Mucosa of descending colon (tissue), 3 donors: ENCODE results near the gene ZNF383. TPM values are rescaled to one million over a fixed set of nuclear protein-coding genes. Genes with fewer than 3 reads are reported as not detected.
"Not testable (repeated sequence)": the region's sequence is repeated elsewhere in the genome, so short reads cannot be mapped to it uniquely, and the experiment has no call there.

Source experiments
- ATAC-seq: fragments of 200-7000 bp; cut with Tn5 transposase; one replicate; pipeline ENCODE4 v1.9.1; 2020; ENCODE audit warnings: mild to moderate bottlenecking, moderate library complexity
- DNase-seq, 3 donors: peaks; one replicate each; pipeline ENCODE4 v3.0.0-alpha.2; 2020
- H3K36me3 ChIP-seq: fragments of 200-600 bp; one replicate; pipeline ENCODE4 v1.8.0; 2021; ENCODE audit warnings: low read depth, mild to moderate bottlenecking
- H3K4me1 ChIP-seq: fragments of 200-600 bp; one replicate; pipeline ENCODE4 v1.8.0; 2021; ENCODE audit warnings: low read depth, mild to moderate bottlenecking
- H3K4me3 ChIP-seq: fragments of 200-600 bp; one replicate; pipeline ENCODE4 v1.8.0; 2021; ENCODE audit warnings: mild to moderate bottlenecking
- H3K9me3 ChIP-seq: fragments of 200-600 bp; one replicate; pipeline ENCODE4 v1.8.0; 2021; ENCODE audit warnings: mild to moderate bottlenecking
- intact Hi-C, 2 donors: fragments of 100-400 bp; cut with DNase I in 1 of 2; cut with micrococcal nuclease in 1 of 2; formaldehyde crosslinking; loops; one replicate each; pipeline versions ENCODE4 v1.11.0 to v1.11.1; 2022; cut with DNase I, micrococcal nuclease
- total RNA-seq, 3 donors: library from RNA; stranded (reverse); fragmentation: NEBNext Ultra II Directional in 2 of 3; extraction: Animal tissue kit (Norgen Biotek cat#: 25700) in 2 of 3; gene quantifications; one replicate each; pipeline versions ENCODE4 v1.2.1 to v1.2.4, GENCODE V29; 2021 to 2023
- TF ChIP-seq, protein P1 (sequence below): fragments of 200-600 bp; IDR thresholded peaks from one replicate; pipeline ENCODE4 v1.8.0; 2022; ENCODE audit warnings: antibody characterized with exemption, mild to moderate bottlenecking
- donor health status: DM: no; HTN: no; CAD: no; lungs with moderate emphysema.
- donor health status: DM: no; HTN: no; CAD: no.
- donor health status: DM: no; HTN: yes; CAD: no.

Gene ZNF383
- total RNA-seq, 3 donors from 2014 or later, result 4.9 to 16.0 (median 9.5) TPM

- TF ChIP-seq, protein P1, sequence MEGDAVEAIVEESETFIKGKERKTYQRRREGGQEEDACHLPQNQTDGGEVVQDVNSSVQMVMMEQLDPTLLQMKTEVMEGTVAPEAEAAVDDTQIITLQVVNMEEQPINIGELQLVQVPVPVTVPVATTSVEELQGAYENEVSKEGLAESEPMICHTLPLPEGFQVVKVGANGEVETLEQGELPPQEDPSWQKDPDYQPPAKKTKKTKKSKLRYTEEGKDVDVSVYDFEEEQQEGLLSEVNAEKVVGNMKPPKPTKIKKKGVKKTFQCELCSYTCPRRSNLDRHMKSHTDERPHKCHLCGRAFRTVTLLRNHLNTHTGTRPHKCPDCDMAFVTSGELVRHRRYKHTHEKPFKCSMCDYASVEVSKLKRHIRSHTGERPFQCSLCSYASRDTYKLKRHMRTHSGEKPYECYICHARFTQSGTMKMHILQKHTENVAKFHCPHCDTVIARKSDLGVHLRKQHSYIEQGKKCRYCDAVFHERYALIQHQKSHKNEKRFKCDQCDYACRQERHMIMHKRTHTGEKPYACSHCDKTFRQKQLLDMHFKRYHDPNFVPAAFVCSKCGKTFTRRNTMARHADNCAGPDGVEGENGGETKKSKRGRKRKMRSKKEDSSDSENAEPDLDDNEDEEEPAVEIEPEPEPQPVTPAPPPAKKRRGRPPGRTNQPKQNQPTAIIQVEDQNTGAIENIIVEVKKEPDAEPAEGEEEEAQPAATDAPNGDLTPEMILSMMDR, result no peak
- intact Hi-C loops, result no loop called here
- ATAC-seq (no peak), DNase-seq (no peak)
- Histone ChIP-seq H3K9me3 (peaks cover 98% of the 10 kb centered on the region), H3K4me1 (no peaks in the 10 kb centered on the region), H3K4me3 (no peak overlapping the region), H3K36me3 (peaks cover 48% of the 10 kb centered on the region)
Observed at GRCh38 chr19:37243206-37243632, 25.2 kb downstream of the ZNF383 start.

- Histone ChIP-seq H3K9me3 (peaks cover 98% of the 10 kb centered on the region), H3K4me3 (no peak overlapping the region), H3K4me1 (no peaks in the 10 kb centered on the region), H3K36me3 (no peaks in the 10 kb centered on the region)
- intact Hi-C loops, result no loop called here
- peak; percentile 45 to 78 (median 53) for DNase-seq
- ATAC-seq, result peak; percentile 89
- TF ChIP-seq, protein P1, result no peak
Observed at GRCh38 chr19:37251308-37252229, 33.6 kb downstream of the ZNF383 start.

- ATAC-seq, result not testable (repeated sequence)
Observed at GRCh38 chr19:37263028-37263427, 45.0 kb downstream of the ZNF383 start.

DNA sequence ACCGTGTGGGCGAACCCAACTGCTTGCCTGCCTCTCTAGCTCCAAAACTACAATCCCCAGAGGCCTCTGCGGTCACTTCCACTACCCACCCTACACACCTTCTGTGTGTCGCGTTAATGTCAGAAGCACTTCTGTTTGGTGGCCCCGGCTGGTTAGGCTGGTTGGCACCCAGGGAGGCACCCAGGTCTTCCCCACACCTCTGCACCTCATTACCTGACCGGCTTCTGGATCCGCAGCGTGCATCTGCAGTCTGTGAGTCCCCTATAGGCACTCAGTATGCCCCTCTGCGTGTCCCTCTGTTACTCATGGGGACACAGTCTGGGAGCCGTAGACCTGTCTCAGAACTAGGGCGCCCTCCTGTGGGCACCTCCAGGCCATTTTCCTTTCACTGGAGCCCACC lies 49.0 kb downstream of the ZNF383 start:
- ATAC-seq, intact Hi-C loops, H3K36me3 ChIP-seq, H3K4me3 ChIP-seq, DNase-seq, H3K9me3 ChIP-seq, H3K4me1 ChIP-seq: not testable (repeated sequence)

More at GRCh38 chr19:37263028-37263427, 45.0 kb downstream of the ZNF383 start:
- H3K4me1 ChIP-seq, H3K4me3 ChIP-seq, intact Hi-C loops, H3K36me3 ChIP-seq, DNase-seq: not testable (repeated sequence)
- peaks cover 35% of the 10 kb centered on the region for H3K9me3 ChIP-seq

GRCh38 chr19:37267755-37268154 lies 49.7 kb downstream of the ZNF383 start:
- ATAC-seq, DNase-seq, H3K36me3 ChIP-seq, intact Hi-C loops, H3K4me1 ChIP-seq, H3K4me3 ChIP-seq, H3K9me3 ChIP-seq: not testable (repeated sequence)

DNA sequence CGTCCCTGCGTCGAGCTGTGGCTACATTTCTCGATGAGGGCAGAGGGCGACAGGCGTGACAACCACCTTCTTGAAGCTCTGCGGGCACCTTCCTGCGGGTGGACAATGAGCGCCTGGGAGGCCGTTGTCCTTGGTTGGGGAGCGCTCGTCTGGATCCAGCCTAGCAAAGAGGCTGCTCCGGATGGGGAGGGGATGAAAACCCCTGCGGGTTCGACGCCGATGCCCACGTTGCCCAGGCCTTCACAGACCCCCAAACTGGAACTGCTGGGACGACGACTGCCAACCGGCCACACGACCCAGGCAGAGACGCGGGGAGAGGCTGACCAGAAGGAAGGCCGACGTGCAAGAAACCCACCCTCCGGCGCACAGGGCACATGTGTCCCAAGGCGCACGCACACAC lies 62.6 kb downstream of the ZNF383 start:
- ATAC-seq, H3K36me3 ChIP-seq, intact Hi-C loops, H3K4me3 ChIP-seq, H3K4me1 ChIP-seq, H3K9me3 ChIP-seq, DNase-seq: not testable (repeated sequence)

GRCh38 chr19:37284020-37284419 lies 66.0 kb downstream of the ZNF383 start:
- ATAC-seq, H3K36me3 ChIP-seq, H3K4me1 ChIP-seq, H3K9me3 ChIP-seq, H3K4me3 ChIP-seq, intact Hi-C loops: not testable (repeated sequence)
- DNase-seq, result peak in 1 of 3 donors; percentile 5

DNA sequence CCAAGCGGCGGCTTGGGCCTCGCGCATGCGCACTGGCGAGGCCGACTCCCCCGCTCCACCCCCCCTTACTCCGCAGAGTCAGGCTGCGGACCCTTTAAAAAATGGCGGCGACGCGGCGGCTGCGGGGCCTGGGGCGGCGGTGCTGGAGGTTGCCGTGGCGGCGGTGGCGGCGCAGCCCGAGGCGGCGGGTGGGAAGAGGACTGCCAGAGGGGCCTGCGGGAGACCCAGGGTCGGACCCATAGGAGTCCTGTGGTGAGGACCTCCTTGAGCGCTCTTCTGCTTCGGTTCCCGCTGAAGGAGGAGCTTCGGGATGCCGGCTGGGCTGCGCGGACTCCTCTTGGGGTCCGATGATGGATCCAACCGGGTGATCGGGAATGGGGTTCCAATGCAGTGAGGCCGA lies 71.2 kb downstream of the ZNF383 start:
- H3K36me3 ChIP-seq, ATAC-seq, intact Hi-C loops: not testable (repeated sequence)

GRCh38 chr19:37292998-37293939 lies 75.3 kb downstream of the ZNF383 start:
- intact Hi-C loops, H3K36me3 ChIP-seq, ATAC-seq, H3K4me1 ChIP-seq, H3K4me3 ChIP-seq: not testable (repeated sequence)
- peak; percentile 19 to 81 (median 62) for DNase-seq
- peaks cover 13% of the 10 kb centered on the region for H3K9me3 ChIP-seq

More for the DNA sequence above, 71.2 kb downstream of the ZNF383 start:
- DNase-seq, result peak in 2 of 3 donors; percentile 39 to 63
- peaks cover 13% of the 10 kb centered on the region for H3K9me3 ChIP-seq
- not testable (repeated sequence) for H3K4me3 ChIP-seq, H3K4me1 ChIP-seq

DNA sequence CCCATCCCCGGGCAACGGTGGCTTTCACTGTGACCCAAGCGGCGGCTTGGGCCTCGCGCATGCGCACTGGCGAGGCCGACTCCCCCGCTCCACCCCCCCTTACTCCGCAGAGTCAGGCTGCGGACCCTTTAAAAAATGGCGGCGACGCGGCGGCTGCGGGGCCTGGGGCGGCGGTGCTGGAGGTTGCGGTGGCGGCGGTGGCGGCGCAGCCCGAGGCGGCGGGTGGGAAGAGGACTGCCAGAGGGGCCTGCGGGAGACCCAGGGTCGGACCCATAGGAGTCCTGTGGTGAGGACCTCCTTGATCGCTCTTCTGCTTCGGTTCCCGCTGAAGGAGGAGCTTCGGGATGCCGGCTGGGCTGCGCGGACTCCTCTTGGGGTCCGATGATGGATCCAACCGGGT lies 76.2 kb downstream of the ZNF383 start:
- DNase-seq, H3K4me3 ChIP-seq, ATAC-seq, intact Hi-C loops, H3K4me1 ChIP-seq, H3K36me3 ChIP-seq: not testable (repeated sequence)
- peaks cover 11% of the 10 kb centered on the region for H3K9me3 ChIP-seq
